Measurements from ENCODE around the gene TEKT2.

GRCh38 chr1:36136535-36136934 is 52.6 kb downstream of the TEKT2 start:
- TF ChIP-seq CTCF (conservative IDR thresholded peaks at IDR 0.05; ENCODE audit: low read depth, low read length) (no peak), EZH2 (IDR thresholded peaks at IDR 0.05; ENCODE audit: low read length, unreplicated experiment) (no peak)

Measured in PC-3 (cell line).